HepG2 (cell line): ENCODE measurements around the gene ASXL1. TPM values are rescaled to one million over a fixed set of nuclear protein-coding genes. Genes with fewer than 3 reads are reported as not detected.

Source experiments
- ATAC-seq: fragments of 200-7000 bp; cut with Tn5 transposase; 3 replicates; pipeline ENCODE4 v1.9.1; 2020; ENCODE audit warnings: mild to moderate bottlenecking, moderate library complexity
- BruUV-seq: library from RNA; stranded (reverse); fragments of 400-500 nt; replicated peaks from 2 replicates; lab custom pipeline; 2021; lab: Mats Ljungman, UMichigan
- CTCF ChIA-PET: fragments of 300-600 bp; formaldehyde crosslinking; extraction: SDS; loops from one replicate; lab custom pipeline; 2021; ENCODE audit warnings: low total read pairs, inconsistent platforms, low intra/inter-chr PET ratio; lab: Yijun Ruan, JAX
- POLR2A ChIA-PET: fragments of 350-600 bp; sonication (Branson Sonifier 250); formaldehyde crosslinking; loops from one replicate; lab custom pipeline; 2020; ENCODE audit warnings: antibody characterized with exemption, inconsistent platforms; lab: Yijun Ruan, JAX
- DNase-seq: peaks from one replicate; pipeline ENCODE4 v3.0.0-alpha.2; 2015; ENCODE audit warnings: low spot score
- FAIRE-seq: peaks from 3 replicates; lab custom pipeline; 2011; peaks lifted over from hg19 to GRCh38; lab: Jason Lieb, UNC
- H2AFZ ChIP-seq: one replicate; pipeline ENCODE4 v1.6.1; 2011; ENCODE audit warnings: low read length, inconsistent platforms
- H3K27ac ChIP-seq: fragments of 300-600 bp; 3 replicates; pipeline ENCODE4 v1.8.0; 2011; ENCODE audit warnings: mixed run types, mild to moderate bottlenecking, mixed read lengths, low read length, inconsistent platforms; ENCODE audit not compliant: insufficient read depth; ENCODE audit errors: extremely low read length
- H3K27me3 ChIP-seq, 2 experiments: fragments of 200-600 bp in 1 of 2; 2 replicates in 1 of 2; 3 replicates in 1 of 2; pipeline versions ENCODE4 v1.6.0 to v1.8.0; 2011; ENCODE audit warnings: low read length in 2 of 2, mild to moderate bottlenecking in 2 of 2, moderate library complexity in 2 of 2, inconsistent platforms in 1 of 2; ENCODE audit not compliant: insufficient read depth in 2 of 2, control insufficient read depth in 1 of 2
- H3K36me3 ChIP-seq, 2 experiments: fragments of 200-600 bp in 1 of 2; replicated peaks in 1 of 2; 2 replicates in 1 of 2; 3 replicates in 1 of 2; pipeline versions ENCODE4 v1.5.1 to v1.8.0; 2011; ENCODE audit warnings: low read length in 2 of 2, inconsistent platforms in 1 of 2; ENCODE audit not compliant: insufficient read depth in 2 of 2, control insufficient read depth in 1 of 2
- H3K4me1 ChIP-seq: 2 replicates; pipeline ENCODE4 v1.5.1; 2012; ENCODE audit warnings: low read length, inconsistent platforms; ENCODE audit not compliant: insufficient read depth
- H3K4me2 ChIP-seq: 2 replicates; pipeline ENCODE4 v1.6.0; 2011; ENCODE audit warnings: low read depth, low read length, inconsistent platforms
- H3K4me3 ChIP-seq, 3 experiments: fragments of 200-600 bp in 1 of 3; sonication (generic), shearing (Covaris generic) in 1 of 3; replicated peaks in 1 of 3; 2 replicates each; pipeline ENCODE4 v1.5.1; 2011 to 2016; ENCODE audit warnings: low read length in 3 of 3, inconsistent platforms in 2 of 3, low read depth in 2 of 3, mild to moderate bottlenecking in 2 of 3, control low read depth in 1 of 3, mixed read lengths in 1 of 3; ENCODE audit not compliant: insufficient read depth in 1 of 3
- H3K79me2 ChIP-seq: one replicate; pipeline ENCODE4 v1.6.1; 2011; ENCODE audit warnings: low read length, inconsistent platforms; ENCODE audit not compliant: insufficient read depth
- H3K9ac ChIP-seq: 2 replicates; pipeline ENCODE4 v1.6.0; 2011; ENCODE audit warnings: mild to moderate bottlenecking, low read depth, low read length, inconsistent platforms; ENCODE audit not compliant: insufficient read depth
- H3K9me3 ChIP-seq: 2 replicates; pipeline ENCODE4 v1.5.1; 2012; ENCODE audit warnings: mild to moderate bottlenecking, low read length
- H4K20me1 ChIP-seq: 2 replicates; pipeline ENCODE4 v1.6.0; 2011; ENCODE audit warnings: inconsistent platforms, mild to moderate bottlenecking, low read length, moderate library complexity; ENCODE audit not compliant: insufficient read depth
- ARNTL ChIP-seq: sonication (generic); formaldehyde crosslinking; IDR thresholded peaks from 2 replicates; pipeline ENCODE4 v1.4.0; 2020; ENCODE audit warnings: mild to moderate bottlenecking, missing genetic modification reagents
- ASH2L ChIP-seq: fragments of 300-600, 200-600 bp; sonication (generic); IDR thresholded peaks from 2 replicates; pipeline ENCODE4 v1.7.0; 2017; ENCODE audit warnings: low read depth, mild to moderate bottlenecking, moderate library complexity, mixed read lengths, low read length; ENCODE audit not compliant: insufficient read length
- CAMTA2 ChIP-seq: sonication (generic); formaldehyde crosslinking; IDR thresholded peaks from 2 replicates; pipeline ENCODE4 v1.4.0; 2020; ENCODE audit warnings: mild to moderate bottlenecking, missing genetic modification reagents, borderline replicate concordance
- HHEX ChIP-seq: IDR thresholded peaks from 2 replicates; pipeline ENCODE4 v1.6.1; 2016; ENCODE audit warnings: control low read depth
- MIER3 ChIP-seq: IDR thresholded peaks from 2 replicates; pipeline ENCODE4 v1.6.1; 2016; ENCODE audit warnings: missing compliant biosample characterization, borderline replicate concordance
- NCOA2 ChIP-seq: sonication (generic); formaldehyde crosslinking; IDR thresholded peaks from 2 replicates; pipeline ENCODE4 v1.8.0; 2022; ENCODE audit warnings: inconsistent platforms
- RCOR2 ChIP-seq: IDR thresholded peaks from 2 replicates; pipeline ENCODE4 v1.6.1; 2016; ENCODE audit warnings: missing biosample characterization, missing genetic modification reagents
- RNF219 ChIP-seq: sonication (generic); formaldehyde crosslinking; IDR thresholded peaks from 2 replicates; pipeline ENCODE4 v1.5.0; 2020; ENCODE audit warnings: mild to moderate bottlenecking, missing genetic modification reagents
- SOX5 ChIP-seq: IDR thresholded peaks from 2 replicates; pipeline ENCODE4 v1.6.1; 2016; ENCODE audit warnings: borderline replicate concordance
- ZNF10 ChIP-seq: sonication (generic); formaldehyde crosslinking; IDR thresholded peaks from 2 replicates; pipeline ENCODE4 v1.4.0; 2020; ENCODE audit warnings: mild to moderate bottlenecking, low read depth, missing genetic modification reagents, borderline replicate concordance
- ZNF281 ChIP-seq: sonication (generic); formaldehyde crosslinking; IDR thresholded peaks from 2 replicates; pipeline ENCODE4 v1.4.0; 2020; ENCODE audit warnings: missing genetic modification reagents, borderline replicate concordance
- ZNF432 ChIP-seq: sonication (generic); formaldehyde crosslinking; IDR thresholded peaks from 2 replicates; pipeline ENCODE4 v1.5.0; 2020; ENCODE audit warnings: missing genetic modification reagents, mild to moderate bottlenecking, borderline replicate concordance
- WGBS: methylation state at CpG from one replicate; pipeline ENCODE4 v1.1.6; 2017; ENCODE audit warnings: low lambda C conversion rate; 5-methylcytosine and 5-hydroxymethylcytosine counted together
- in situ Hi-C: cut with HindIII; loops from 2 replicates; pipeline ENCODE4 v1.10.0; 2017; ENCODE audit warnings: low pct_unique_long_range_greater_than_20kb; ENCODE audit not compliant: extremely low pct_ligation_motif_present
- intact Hi-C: fragments of 100-400 bp; cut with micrococcal nuclease; formaldehyde crosslinking; loops from one replicate; pipeline ENCODE4 v1.10.0; 2022; ENCODE audit not compliant: unreplicated experiment
- polyA plus RNA-seq, 8 experiments: library from polyadenylated mRNA; depleted of rRNA in 3 of 8; stranded (reverse) in 7 of 8; unstranded in 1 of 8; fragments of >200 nt; fragmentation: Illumina TruSeq in 4 of 8; extraction: Trizol in 4 of 8; gene quantifications; 2 replicates each; pipeline versions ENCODE4 v1.2.1 to v1.2.3, GENCODE V29; 2011 to 2016; ENCODE audit warnings: low read depth in 4 of 8, missing spikeins in 1 of 8, mixed read lengths in 1 of 8; ENCODE audit not compliant: insufficient read depth in 1 of 8
- total RNA-seq, 5 experiments: library from RNA; depleted of rRNA; stranded (reverse); fragments of >200 nt; fragmentation: Illumina TruSeq; extraction: Trizol; gene quantifications; 2 replicates each; pipeline ENCODE4 v1.2.3, GENCODE V29; 2016; ENCODE audit warnings: low read depth in 1 of 5
- TF ChIP-seq, protein P1 (sequence below): sonication (generic); formaldehyde crosslinking; IDR thresholded peaks from 2 replicates; pipeline ENCODE4 v1.5.1; 2020; ENCODE audit warnings: missing genetic modification reagents, mild to moderate bottlenecking, borderline replicate concordance
- TF ChIP-seq, protein P2 (sequence below): IDR thresholded peaks from 2 replicates; pipeline ENCODE4 v1.6.1; 2012; ENCODE audit warnings: low read depth, low read length, improper control_type of control experiment

The ASXL1 gene
- total and polyA plus RNA-seq, 2 of the 13 experiments (the other 11 are each of a cell fraction or from before 2014, with no cell fraction given) = 62.1 to 74.8 TPM

DNA sequence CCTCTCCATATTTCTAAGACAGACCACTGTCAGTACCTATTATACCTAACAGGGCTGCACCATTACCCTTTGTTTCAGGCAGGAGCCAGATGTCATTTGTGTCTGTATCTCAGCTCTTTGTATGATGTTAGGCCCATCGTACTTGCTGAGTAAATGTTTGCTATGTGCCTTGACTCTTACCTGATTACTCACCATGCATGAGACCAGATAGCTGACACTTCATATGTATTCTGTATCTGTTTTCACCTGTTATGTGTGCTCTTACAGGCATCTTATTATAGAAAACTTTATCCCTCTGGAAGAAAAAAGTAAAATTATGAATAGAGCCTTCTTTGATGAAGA is 31.7 kb upstream of the ASXL1 start:
- Histone ChIP-seq H3K4me2 (peak overlapping the region; percentile 53), H3K27me3 (no peaks in the 10 kb centered on the region), H2AFZ (no peak overlapping the region), H3K36me3 (peaks cover 5 to 12% of the 10 kb centered on the region in 2 experiments), H4K20me1 (no peaks in the 10 kb centered on the region), H3K27ac (peak overlapping the region; percentile 86), H3K4me3 (no peak overlapping the region; a peak in 1 of 6 replicates), H3K79me2 (no peaks in the 10 kb centered on the region), H3K9me3 (no peaks in the 10 kb centered on the region), H3K4me1 (peaks cover 74% of the 10 kb centered on the region), H3K9ac (peak overlapping the region; percentile 67)
- WGBS = 0% methylated on average over 1 of the region's 1 CpG
- FAIRE-seq (peak; percentile 83), DNase-seq (peak; percentile 96), ATAC-seq (peak; percentile 80)
- ChIA-PET CTCF (interaction anchor here (1.3 kb wide), 1 partner anchor 10 kb away, joined by 3 read pairs; no protein-coding TSS in a partner anchor), POLR2A (interaction anchor here (0.7 to 4.5 kb wide), 9 partner anchors 10 to 82 kb away, joined by 3 to 39 read pairs (median 3); partner anchors contain the start of gene ASXL1)
- no TSS peak for BruUV-seq
- intact Hi-C loops = loop anchor here (1.0 to 5.0 kb wide), 3 partner anchors 37 to 119 kb away; partner anchors contain the start of genes PLAGL2 and POFUT1
- in situ Hi-C loops = no loop called here
- TF ChIP-seq, protein P1, sequence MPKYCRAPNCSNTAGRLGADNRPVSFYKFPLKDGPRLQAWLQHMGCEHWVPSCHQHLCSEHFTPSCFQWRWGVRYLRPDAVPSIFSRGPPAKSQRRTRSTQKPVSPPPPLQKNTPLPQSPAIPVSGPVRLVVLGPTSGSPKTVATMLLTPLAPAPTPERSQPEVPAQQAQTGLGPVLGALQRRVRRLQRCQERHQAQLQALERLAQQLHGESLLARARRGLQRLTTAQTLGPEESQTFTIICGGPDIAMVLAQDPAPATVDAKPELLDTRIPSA = no peak
- TF ChIP-seq RCOR2 (CRISPR knock-in tag) = no peak
- no peak for TF ChIP-seq ZNF10 (CRISPR knock-in tag)
- TF ChIP-seq NCOA2 = peak; percentile 37; the same call in 1 of the 2 replicates
- 0 out of 2 replicates have a peak, but pooled peaks have one; percentile 13 for TF ChIP-seq RNF219 (CRISPR knock-in tag)
- TF ChIP-seq, protein P2, sequence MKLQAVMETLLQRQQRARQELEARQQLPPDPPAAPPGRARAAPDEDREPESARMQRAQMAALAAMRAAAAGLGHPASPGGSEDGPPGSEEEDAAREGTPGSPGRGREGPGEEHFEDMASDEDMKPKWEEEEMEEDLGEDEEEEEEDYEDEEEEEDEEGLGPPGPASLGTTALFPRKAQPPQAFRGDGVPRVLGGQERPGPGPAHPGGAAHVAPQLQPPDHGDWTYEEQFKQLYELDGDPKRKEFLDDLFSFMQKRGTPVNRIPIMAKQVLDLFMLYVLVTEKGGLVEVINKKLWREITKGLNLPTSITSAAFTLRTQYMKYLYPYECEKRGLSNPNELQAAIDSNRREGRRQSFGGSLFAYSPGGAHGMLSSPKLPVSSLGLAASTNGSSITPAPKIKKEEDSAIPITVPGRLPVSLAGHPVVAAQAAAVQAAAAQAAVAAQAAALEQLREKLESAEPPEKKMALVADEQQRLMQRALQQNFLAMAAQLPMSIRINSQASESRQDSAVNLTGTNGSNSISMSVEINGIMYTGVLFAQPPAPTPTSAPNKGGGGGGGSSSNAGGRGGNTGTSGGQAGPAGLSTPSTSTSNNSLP = peak; percentile 63; the same call in 1 of the 2 replicates
- no peak for TF ChIP-seq CAMTA2 (CRISPR knock-in tag)
- TF ChIP-seq ASH2L = peak; percentile 23
- 0 out of 2 replicates have a peak, but pooled peaks have one; percentile 60 for TF ChIP-seq HHEX (CRISPR knock-in tag)
- TF ChIP-seq ARNTL = 0 out of 2 replicates have a peak, but pooled peaks have one; percentile 7
- 0 out of 2 replicates have a peak, but pooled peaks have one; percentile 9 for TF ChIP-seq ZNF281 (CRISPR knock-in tag)
- no peak for TF ChIP-seq ZNF432
- TF ChIP-seq MIER3 (CRISPR knock-in tag) = 0 out of 2 replicates have a peak, but pooled peaks have one; percentile 33
- peak; percentile 84; the same call in 1 of the 2 replicates for TF ChIP-seq SOX5 (CRISPR knock-in tag)
